ENCODE results near the gene ACHE. TPM values are rescaled to one million over a fixed set of nuclear protein-coding genes. Genes with fewer than 3 reads are reported as not detected.

The ACHE gene
- total and polyA plus RNA-seq, 4 donors: 0.15 to 17.6 (median 0.21) TPM

GRCh38 chr7:100873599-100874299, 21.9 kb downstream of the ACHE start:
- 94% methylated on average over 10 of the region's 10 CpGs for WGBS
- Histone ChIP-seq H3K9ac (ENCODE audit: low read depth in 1 of 2, low read length in 2 of 2) (peak overlapping the region in 1 of 2 donors; percentile 1), H3K27me3 (ENCODE audit: control insufficient read depth in 4 of 4, insufficient read depth in 4 of 4, low read length in 3 of 4) (no peaks in the 10 kb centered on the region), H3K9me3 (ENCODE audit: control insufficient read depth in 4 of 4, low read length in 3 of 4) (no peaks in the 10 kb centered on the region), H3K36me3 (ENCODE audit: control insufficient read depth in 4 of 4, insufficient read depth in 3 of 4, low read depth in 1 of 4, low read length in 3 of 4) (peaks cover 2 to 34% (median 17%) of the 10 kb centered on the region in 4 donors), H3K4me1 (ENCODE audit: control insufficient read depth in 4 of 4, insufficient read depth in 4 of 4, low read length in 3 of 4) (peaks cover 0 to 30% (median 26%) of the 10 kb centered on the region in 4 donors), H3K4me3 (ENCODE audit: low read depth in 1 of 3, low read length in 3 of 3) (peak overlapping the region; percentile 86 to 88 (median 86)), H3K27ac (ENCODE audit: low read depth in 1 of 2, low read length in 2 of 2) (peak overlapping the region in 1 of 2 donors; percentile 88)
- no peak for TF ChIP-seq RAD21 (IDR thresholded peaks at IDR 0.05)
- no peak for TF ChIP-seq MAX (IDR thresholded peaks at IDR 0.05)
- TF ChIP-seq NR2F2 (IDR thresholded peaks at IDR 0.05): no peak
- TF ChIP-seq ZBTB33 (IDR thresholded peaks at IDR 0.05): no peak
- TF ChIP-seq RXRA (IDR thresholded peaks at IDR 0.05): no peak
- TF ChIP-seq REST (IDR thresholded peaks at IDR 0.05): no peak
- no peak for TF ChIP-seq GABPA (IDR thresholded peaks at IDR 0.05 in 1 of 2, conservative IDR thresholded peaks at IDR 0.05 in 1 of 2)
- no peak for TF ChIP-seq EGR1 (IDR thresholded peaks at IDR 0.05; ENCODE audit: low read depth in 2 of 2)
- no peak for TF ChIP-seq FOXA2 (IDR thresholded peaks at IDR 0.05)
- TF ChIP-seq SP1 (IDR thresholded peaks at IDR 0.05): no peak
- DNase-seq (ENCODE audit: low spot score): no peak

- WGBS: 21% methylated on average over 27 of the region's 27 CpGs
- H3K9ac ChIP-seq (ENCODE audit: low read depth in 1 of 2, low read length in 2 of 2): peak overlapping the region; percentile 70 to 78
- H3K9me3 ChIP-seq (ENCODE audit: control insufficient read depth in 4 of 4, low read length in 3 of 4): no peaks in the 10 kb centered on the region
- H3K27me3 ChIP-seq (ENCODE audit: control insufficient read depth in 4 of 4, insufficient read depth in 4 of 4, low read length in 3 of 4): no peaks in the 10 kb centered on the region
- H3K27ac ChIP-seq (ENCODE audit: low read depth in 1 of 2, low read length in 2 of 2): peak overlapping the region; percentile 92 to 99
- peaks cover 0 to 25% (median 14%) of the 10 kb centered on the region in 4 donors for H3K36me3 ChIP-seq (ENCODE audit: control insufficient read depth in 4 of 4, insufficient read depth in 3 of 4, low read depth in 1 of 4, low read length in 3 of 4)
- H3K4me3 ChIP-seq (ENCODE audit: low read depth in 1 of 3, low read length in 3 of 3): peak overlapping the region; percentile 68 to 80 (median 79)
- DNase-seq (ENCODE audit: low spot score): peak; percentile 73
- peaks cover 13 to 33% (median 20%) of the 10 kb centered on the region in 4 donors for H3K4me1 ChIP-seq (ENCODE audit: control insufficient read depth in 4 of 4, insufficient read depth in 4 of 4, low read length in 3 of 4)
- TF ChIP-seq JUND (IDR thresholded peaks at IDR 0.05) (peak in 1 of 2 donors; percentile 7), RXRA (IDR thresholded peaks at IDR 0.05) (peak; percentile 39 to 44), ZBTB33 (IDR thresholded peaks at IDR 0.05) (no peak), ATF3 (IDR thresholded peaks at IDR 0.05) (no peak), CTCF (IDR thresholded peaks at IDR 0.05; ENCODE audit: low read depth, low read length, missing input control) (no peak), REST (IDR thresholded peaks at IDR 0.05) (no peak), HNF4A (conservative IDR thresholded peaks at IDR 0.05) (peak; percentile 84 to 88), HNF4G (IDR thresholded peaks at IDR 0.05) (peak; percentile 71), GABPA (IDR thresholded peaks at IDR 0.05 in 1 of 2, conservative IDR thresholded peaks at IDR 0.05 in 1 of 2) (no peak), SP1 (IDR thresholded peaks at IDR 0.05) (peak; percentile 60)
Measured at GRCh38 chr7:100867776-100868485, 27.8 kb downstream of the ACHE start.

Data from liver (tissue), 9 donors.